HepG2 (cell line): ENCODE results near the gene STARD13. TPM values are rescaled to one million over a fixed set of nuclear protein-coding genes. Genes with fewer than 3 reads are reported as not detected.

Source experiments
- ATAC-seq: fragments of 200-7000 bp; cut with Tn5 transposase; 3 replicates; pipeline ENCODE4 v1.9.1; 2020; ENCODE audit warnings: mild to moderate bottlenecking, moderate library complexity
- BruUV-seq: library from RNA; stranded (reverse); fragments of 400-500 nt; replicated peaks from 2 replicates; lab custom pipeline; 2021; lab: Mats Ljungman, UMichigan
- CTCF ChIA-PET: fragments of 300-600 bp; formaldehyde crosslinking; extraction: SDS; loops from one replicate; lab custom pipeline; 2021; ENCODE audit warnings: low total read pairs, inconsistent platforms, low intra/inter-chr PET ratio; lab: Yijun Ruan, JAX
- POLR2A ChIA-PET: fragments of 350-600 bp; sonication (Branson Sonifier 250); formaldehyde crosslinking; loops from one replicate; lab custom pipeline; 2020; ENCODE audit warnings: antibody characterized with exemption, inconsistent platforms; lab: Yijun Ruan, JAX
- DNase-seq: peaks from one replicate; pipeline ENCODE4 v3.0.0-alpha.2; 2015; ENCODE audit warnings: low spot score
- FAIRE-seq: peaks from 3 replicates; lab custom pipeline; 2011; peaks lifted over from hg19 to GRCh38; lab: Jason Lieb, UNC
- H2AFZ ChIP-seq: one replicate; pipeline ENCODE4 v1.6.1; 2011; ENCODE audit warnings: low read length, inconsistent platforms
- H3K27ac ChIP-seq: fragments of 300-600 bp; 3 replicates; pipeline ENCODE4 v1.8.0; 2011; ENCODE audit warnings: mixed run types, mild to moderate bottlenecking, mixed read lengths, low read length, inconsistent platforms; ENCODE audit not compliant: insufficient read depth; ENCODE audit errors: extremely low read length
- H3K27me3 ChIP-seq, 2 experiments: fragments of 200-600 bp in 1 of 2; 2 replicates in 1 of 2; 3 replicates in 1 of 2; pipeline versions ENCODE4 v1.6.0 to v1.8.0; 2011; ENCODE audit warnings: low read length in 2 of 2, mild to moderate bottlenecking in 2 of 2, moderate library complexity in 2 of 2, inconsistent platforms in 1 of 2; ENCODE audit not compliant: insufficient read depth in 2 of 2, control insufficient read depth in 1 of 2
- H3K36me3 ChIP-seq, 2 experiments: fragments of 200-600 bp in 1 of 2; replicated peaks in 1 of 2; 2 replicates in 1 of 2; 3 replicates in 1 of 2; pipeline versions ENCODE4 v1.5.1 to v1.8.0; 2011; ENCODE audit warnings: low read length in 2 of 2, inconsistent platforms in 1 of 2; ENCODE audit not compliant: insufficient read depth in 2 of 2, control insufficient read depth in 1 of 2
- H3K4me1 ChIP-seq: 2 replicates; pipeline ENCODE4 v1.5.1; 2012; ENCODE audit warnings: low read length, inconsistent platforms; ENCODE audit not compliant: insufficient read depth
- H3K4me2 ChIP-seq: 2 replicates; pipeline ENCODE4 v1.6.0; 2011; ENCODE audit warnings: low read depth, low read length, inconsistent platforms
- H3K4me3 ChIP-seq, 3 experiments: fragments of 200-600 bp in 1 of 3; sonication (generic), shearing (Covaris generic) in 1 of 3; replicated peaks in 1 of 3; 2 replicates each; pipeline ENCODE4 v1.5.1; 2011 to 2016; ENCODE audit warnings: low read length in 3 of 3, inconsistent platforms in 2 of 3, low read depth in 2 of 3, mild to moderate bottlenecking in 2 of 3, control low read depth in 1 of 3, mixed read lengths in 1 of 3; ENCODE audit not compliant: insufficient read depth in 1 of 3
- H3K79me2 ChIP-seq: one replicate; pipeline ENCODE4 v1.6.1; 2011; ENCODE audit warnings: low read length, inconsistent platforms; ENCODE audit not compliant: insufficient read depth
- H3K9ac ChIP-seq: 2 replicates; pipeline ENCODE4 v1.6.0; 2011; ENCODE audit warnings: mild to moderate bottlenecking, low read depth, low read length, inconsistent platforms; ENCODE audit not compliant: insufficient read depth
- H3K9me3 ChIP-seq: 2 replicates; pipeline ENCODE4 v1.5.1; 2012; ENCODE audit warnings: mild to moderate bottlenecking, low read length
- H4K20me1 ChIP-seq: 2 replicates; pipeline ENCODE4 v1.6.0; 2011; ENCODE audit warnings: inconsistent platforms, mild to moderate bottlenecking, low read length, moderate library complexity; ENCODE audit not compliant: insufficient read depth
- AKAP8 ChIP-seq: sonication (generic); formaldehyde crosslinking; IDR thresholded peaks from 2 replicates; pipeline ENCODE4 v1.5.1; 2020; ENCODE audit warnings: mild to moderate bottlenecking, missing genetic modification reagents
- CAMTA2 ChIP-seq: sonication (generic); formaldehyde crosslinking; IDR thresholded peaks from 2 replicates; pipeline ENCODE4 v1.4.0; 2020; ENCODE audit warnings: mild to moderate bottlenecking, missing genetic modification reagents, borderline replicate concordance
- ELF1 ChIP-seq: sonication (generic); formaldehyde crosslinking; IDR thresholded peaks from 2 replicates; pipeline ENCODE4 v1.4.0; 2020; ENCODE audit warnings: missing genetic modification reagents
- KLF15 ChIP-seq: sonication (generic); formaldehyde crosslinking; IDR thresholded peaks from 2 replicates; pipeline ENCODE4 v1.8.1; 2023; ENCODE audit warnings: borderline replicate concordance, mild to moderate bottlenecking, inconsistent platforms, missing genetic modification reagents, mixed read lengths
- MXD1 ChIP-seq: sonication (generic); formaldehyde crosslinking; IDR thresholded peaks from 2 replicates; pipeline ENCODE4 v1.4.0; 2020; ENCODE audit warnings: mild to moderate bottlenecking, missing genetic modification reagents
- POLR2AphosphoS2 ChIP-seq: IDR thresholded peaks from 2 replicates; pipeline ENCODE4 v1.6.1; 2011; ENCODE audit warnings: low read depth, low read length, improper control_type of control experiment
- PTBP1 ChIP-seq: fragments of 200-400 bp; formaldehyde crosslinking; IDR thresholded peaks from 2 replicates; pipeline ENCODE4 v1.6.1; 2018; ENCODE audit warnings: low read length, low read depth; ENCODE audit not compliant: poor library complexity, severe bottlenecking
- TERF1 ChIP-seq: sonication (generic); formaldehyde crosslinking; IDR thresholded peaks from 2 replicates; pipeline ENCODE4 v1.8.0; 2022; ENCODE audit warnings: mild to moderate bottlenecking, missing genetic modification reagents, moderate library complexity
- TRIM22 ChIP-seq: fragments of 450-650 bp; IDR thresholded peaks from 2 replicates; pipeline ENCODE4 v1.6.1; 2017
- U2AF1 ChIP-seq: fragments of 200-400 bp; formaldehyde crosslinking; optimal IDR thresholded peaks from 2 replicates; pipeline ENCODE3; 2017; ENCODE audit warnings: mild to moderate bottlenecking, low read depth, low read length
- ZBTB21 ChIP-seq: sonication (generic); formaldehyde crosslinking; IDR thresholded peaks from 2 replicates; pipeline ENCODE4 v1.4.0; 2020; ENCODE audit warnings: missing genetic modification reagents
- ZNF17 ChIP-seq: sonication (generic); formaldehyde crosslinking; IDR thresholded peaks from 2 replicates; pipeline ENCODE4 v1.5.0; 2020; ENCODE audit warnings: mild to moderate bottlenecking, missing genetic modification reagents
- ZNF547 ChIP-seq: sonication (generic); formaldehyde crosslinking; IDR thresholded peaks from 2 replicates; pipeline ENCODE4 v1.5.1; 2020; ENCODE audit warnings: mild to moderate bottlenecking, missing genetic modification reagents
- ZNF713 ChIP-seq: sonication (generic); formaldehyde crosslinking; IDR thresholded peaks from 2 replicates; pipeline ENCODE4 v1.4.0; 2020; ENCODE audit warnings: mild to moderate bottlenecking, missing genetic modification reagents
- WGBS: methylation state at CpG from one replicate; pipeline ENCODE4 v1.1.6; 2017; ENCODE audit warnings: low lambda C conversion rate; 5-methylcytosine and 5-hydroxymethylcytosine counted together
- in situ Hi-C: cut with HindIII; loops from 2 replicates; pipeline ENCODE4 v1.10.0; 2017; ENCODE audit warnings: low pct_unique_long_range_greater_than_20kb; ENCODE audit not compliant: extremely low pct_ligation_motif_present
- intact Hi-C: fragments of 100-400 bp; cut with micrococcal nuclease; formaldehyde crosslinking; loops from one replicate; pipeline ENCODE4 v1.10.0; 2022; ENCODE audit not compliant: unreplicated experiment
- polyA plus RNA-seq, 8 experiments: library from polyadenylated mRNA; depleted of rRNA in 3 of 8; stranded (reverse) in 7 of 8; unstranded in 1 of 8; fragments of >200 nt; fragmentation: Illumina TruSeq in 4 of 8; extraction: Trizol in 4 of 8; gene quantifications; 2 replicates each; pipeline versions ENCODE4 v1.2.1 to v1.2.3, GENCODE V29; 2011 to 2016; ENCODE audit warnings: low read depth in 4 of 8, missing spikeins in 1 of 8, mixed read lengths in 1 of 8; ENCODE audit not compliant: insufficient read depth in 1 of 8
- total RNA-seq, 5 experiments: library from RNA; depleted of rRNA; stranded (reverse); fragments of >200 nt; fragmentation: Illumina TruSeq; extraction: Trizol; gene quantifications; 2 replicates each; pipeline ENCODE4 v1.2.3, GENCODE V29; 2016; ENCODE audit warnings: low read depth in 1 of 5
- TF ChIP-seq, protein P1 (sequence below): sonication (generic); formaldehyde crosslinking; IDR thresholded peaks from 2 replicates; pipeline ENCODE4 v1.5.0; 2020; ENCODE audit warnings: mild to moderate bottlenecking, missing genetic modification reagents

The STARD13 gene
- total and polyA plus RNA-seq, 2 of the 13 experiments (the other 11 are each of a cell fraction or from before 2014, with no cell fraction given) = 12.8 to 14.3 TPM

GRCh38 chr13:33146843-33147611 is 138.5 kb downstream of the STARD13 start:
- Histone ChIP-seq H3K79me2 (no peaks in the 10 kb centered on the region), H3K4me2 (no peak overlapping the region), H3K36me3 (peaks cover 6 to 10% of the 10 kb centered on the region in 2 experiments; a peak in 4 of 5 replicates), H3K27ac (no peak overlapping the region), H3K9me3 (no peaks in the 10 kb centered on the region), H2AFZ (no peak overlapping the region), H3K27me3 (no peaks in the 10 kb centered on the region), H4K20me1 (no peaks in the 10 kb centered on the region), H3K4me1 (no peaks in the 10 kb centered on the region; the same call in 1 of the 2 replicates), H3K9ac (no peak overlapping the region), H3K4me3 (no peak overlapping the region)
- in situ Hi-C loops = no loop called here
- 99% methylated on average over 4 of the region's 4 CpGs for WGBS
- FAIRE-seq (no peak), ATAC-seq (no peak), DNase-seq (no peak)
- no TSS peak for BruUV-seq
- TF ChIP-seq CAMTA2 (CRISPR knock-in tag) (no peak), PTBP1 (no peak), POLR2AphosphoS2 (no peak), ZNF547 (CRISPR knock-in tag) (no peak), MXD1 (no peak), ELF1 (CRISPR knock-in tag) (no peak), TRIM22 (no peak), U2AF1 (no peak), ZBTB21 (CRISPR knock-in tag) (no peak), ZNF713 (no peak), KLF15 (CRISPR knock-in tag) (no peak), TERF1 (CRISPR knock-in tag) (no peak), ZNF17 (CRISPR knock-in tag) (no peak), AKAP8 (CRISPR knock-in tag) (no peak)
- TF ChIP-seq, protein P1, sequence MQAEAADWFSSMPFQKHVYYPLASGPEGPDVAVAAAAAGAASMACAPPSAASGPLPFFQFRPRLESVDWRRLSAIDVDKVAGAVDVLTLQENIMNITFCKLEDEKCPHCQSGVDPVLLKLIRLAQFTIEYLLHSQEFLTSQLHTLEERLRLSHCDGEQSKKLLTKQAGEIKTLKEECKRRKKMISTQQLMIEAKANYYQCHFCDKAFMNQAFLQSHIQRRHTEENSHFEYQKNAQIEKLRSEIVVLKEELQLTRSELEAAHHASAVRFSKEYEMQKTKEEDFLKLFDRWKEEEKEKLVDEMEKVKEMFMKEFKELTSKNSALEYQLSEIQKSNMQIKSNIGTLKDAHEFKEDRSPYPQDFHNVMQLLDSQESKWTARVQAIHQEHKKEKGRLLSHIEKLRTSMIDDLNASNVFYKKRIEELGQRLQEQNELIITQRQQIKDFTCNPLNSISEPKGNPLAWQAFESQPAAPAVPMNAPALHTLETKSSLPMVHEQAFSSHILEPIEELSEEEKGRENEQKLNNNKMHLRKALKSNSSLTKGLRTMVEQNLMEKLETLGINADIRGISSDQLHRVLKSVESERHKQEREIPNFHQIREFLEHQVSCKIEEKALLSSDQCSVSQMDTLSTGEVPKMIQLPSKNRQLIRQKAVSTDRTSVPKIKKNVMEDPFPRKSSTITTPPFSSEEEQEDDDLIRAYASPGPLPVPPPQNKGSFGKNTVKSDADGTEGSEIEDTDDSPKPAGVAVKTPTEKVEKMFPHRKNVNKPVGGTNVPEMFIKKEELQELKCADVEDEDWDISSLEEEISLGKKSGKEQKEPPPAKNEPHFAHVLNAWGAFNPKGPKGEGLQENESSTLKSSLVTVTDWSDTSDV (CRISPR knock-in tag) = no peak
- POLR2A ChIA-PET = no interaction called here
- CTCF ChIA-PET = no interaction called here
- intact Hi-C loops = no loop called here
